Transverse colon (tissue), 4 donors: ENCODE results near the gene EML1.
A peak's percentile ranks its signal among the peaks of the same experiment; 100 is the strongest.

Source experiments
- CTCF ChIP-seq, 5 experiments: fragments of 200-600 bp in 3 of 5; fragments of 450-650 bp in 2 of 5; sonication (generic) in 3 of 5; IDR thresholded peaks; 1 replicate in 2 of 5; 2 replicates in 3 of 5; pipeline ENCODE4 v1.5.1; 2016 to 2017; ENCODE audit warnings: antibody characterized with exemption in 5 of 5, inconsistent platforms in 3 of 5, mild to moderate bottlenecking in 2 of 5, moderate library complexity in 1 of 5
- EP300 ChIP-seq: sonication (generic); formaldehyde crosslinking; IDR thresholded peaks from one replicate; pipeline ENCODE4 v1.6.1; 2017; ENCODE audit warnings: antibody characterized with exemption, low read depth
- POLR2A ChIP-seq: fragments of 450-650 bp; IDR thresholded peaks from one replicate; pipeline ENCODE4 v1.6.1; 2016; ENCODE audit warnings: antibody characterized with exemption, mild to moderate bottlenecking, moderate library complexity
- POLR2AphosphoS5 ChIP-seq, 3 donors: sonication (generic); formaldehyde crosslinking; IDR thresholded peaks; one replicate each; pipeline ENCODE4 v1.6.1; 2016; ENCODE audit warnings: antibody characterized with exemption in 3 of 3

- no peak for TF ChIP-seq CTCF (IDR thresholded peaks at IDR 0.05)
- no peak for TF ChIP-seq POLR2A
- TF ChIP-seq POLR2AphosphoS5 (IDR thresholded peaks at IDR 0.05) = peak; percentile 26 to 65 (median 41)
- no peak for TF ChIP-seq EP300
Measured at GRCh38 chr14:99757331-99758070, 35.7 kb upstream of the EML1 start.
